GM12891 (cell line): Measurements from ENCODE around the gene UBE2I.

Source experiments
- PAX5 ChIP-seq: IDR thresholded peaks from 2 replicates; pipeline ENCODE4 v1.6.1; 2011; ENCODE audit warnings: low read length, moderate library complexity, mild to moderate bottlenecking; ENCODE audit not compliant: insufficient read depth, severe bottlenecking
- POLR2A ChIP-seq: IDR thresholded peaks from 2 replicates; pipeline ENCODE4 v1.6.1; 2011; ENCODE audit warnings: low read depth, low read length, control low read depth
- POLR2AphosphoS5 ChIP-seq: IDR thresholded peaks from 2 replicates; pipeline ENCODE4 v1.6.1; 2011; ENCODE audit warnings: low read depth, low read length, control low read depth
- POU2F2 ChIP-seq: IDR thresholded peaks from 2 replicates; pipeline ENCODE4 v1.6.1; 2011; ENCODE audit warnings: low read depth, mild to moderate bottlenecking, control low read depth, low read length, moderate library complexity
- TAF1 ChIP-seq: IDR thresholded peaks from 2 replicates; pipeline ENCODE4 v1.6.1; 2011; ENCODE audit warnings: low read depth, low read length, control low read depth

DNA sequence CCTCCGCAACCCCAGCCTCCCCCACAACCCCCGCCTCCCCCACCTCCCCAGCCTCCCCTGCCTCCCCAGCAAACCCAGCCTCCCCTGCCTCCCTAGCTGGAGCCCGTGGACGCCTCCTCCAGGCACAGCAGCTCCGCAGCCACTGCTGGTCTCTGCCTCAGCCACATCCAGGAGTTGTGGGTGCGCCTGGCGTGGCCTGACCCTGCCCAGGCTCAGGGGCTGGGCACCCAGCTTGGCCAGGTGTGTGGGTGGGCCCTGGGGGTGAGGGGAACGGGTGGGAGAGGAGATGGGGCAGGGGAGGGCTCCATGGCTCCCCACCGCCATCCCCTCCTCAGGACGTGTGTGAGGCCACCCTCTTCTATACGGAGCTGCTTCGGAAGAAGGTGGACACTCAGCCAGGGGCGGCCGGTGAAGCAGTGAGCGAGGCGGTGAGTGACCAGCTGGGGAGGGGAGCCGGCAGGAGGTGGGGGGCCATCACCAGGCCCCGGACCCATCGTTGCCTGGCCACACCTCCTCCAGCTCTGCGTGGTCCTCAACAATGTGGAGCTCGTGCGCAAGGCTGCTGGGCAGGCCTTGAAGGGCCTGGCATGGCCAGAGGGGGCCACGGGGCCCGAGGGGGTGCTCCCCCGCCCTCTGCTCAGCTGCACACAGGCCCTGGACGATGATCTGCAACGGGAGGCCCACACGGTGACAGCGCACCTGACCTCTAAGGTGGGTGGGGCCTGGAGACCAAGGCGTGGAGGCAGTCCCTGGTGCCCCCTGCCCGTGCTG lies 36.4 kb downstream of the UBE2I start:
- TF ChIP-seq POLR2A (no peak), TAF1 (no peak), POLR2AphosphoS5 (no peak), PAX5 (no peak), POU2F2 (no peak)
